SK-N-MC (cell line): ENCODE measurements around the gene ULK2.

Source experiments
- EZH2 ChIP-seq: fragments of 200-600 bp; sonication (generic); IDR thresholded peaks from one replicate; pipeline ENCODE4 v1.6.1; 2017; ENCODE audit warnings: antibody characterized with exemption
- FOXP2 ChIP-seq: optimal IDR thresholded peaks from 2 replicates; pipeline ENCODE3; 2011; ENCODE audit warnings: mild to moderate bottlenecking, moderate library complexity; ENCODE audit not compliant: insufficient read depth; ENCODE audit errors: extremely low read length, control extremely low read depth
- POLR2AphosphoS5 ChIP-seq: IDR thresholded peaks from 2 replicates; pipeline ENCODE4 v1.6.1; 2012; ENCODE audit warnings: mild to moderate bottlenecking, low read depth, low read length, borderline replicate concordance

- TF ChIP-seq EZH2 (no peak), POLR2AphosphoS5 (no peak), FOXP2 (no peak)
Measured at GRCh38 chr17:19874256-19874655, 6.5 kb upstream of the ULK2 start.
